SHP77 (cell line): ENCODE measurements around the gene RCAN2.

Experiments used
- DNase-seq, 2 experiments: peaks; one replicate each; lab custom pipeline; 2025; lab: John Stamatoyannopoulos, UW

Gene RCAN2

DNA sequence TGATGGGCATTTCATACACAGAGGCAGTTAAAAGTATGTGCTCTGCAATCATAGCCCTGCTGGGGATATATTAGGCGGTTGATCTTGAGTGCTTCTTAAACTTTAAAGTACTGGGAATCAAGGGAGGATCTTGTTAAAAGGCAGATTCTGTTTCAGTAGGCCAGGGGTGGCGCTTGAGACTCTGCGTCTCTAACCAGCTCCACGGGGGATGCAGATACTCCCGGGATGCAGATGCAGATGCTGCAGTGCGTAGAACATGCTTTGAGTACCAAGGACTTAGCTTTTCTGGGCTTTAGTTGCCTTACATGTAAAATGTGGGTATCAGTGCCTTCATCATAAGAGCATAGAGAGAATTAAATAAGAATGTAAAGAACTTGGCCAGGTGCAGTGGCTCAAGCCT, 276.0 kb downstream of the RCAN2 start:
- no peak for DNase-seq

DNA sequence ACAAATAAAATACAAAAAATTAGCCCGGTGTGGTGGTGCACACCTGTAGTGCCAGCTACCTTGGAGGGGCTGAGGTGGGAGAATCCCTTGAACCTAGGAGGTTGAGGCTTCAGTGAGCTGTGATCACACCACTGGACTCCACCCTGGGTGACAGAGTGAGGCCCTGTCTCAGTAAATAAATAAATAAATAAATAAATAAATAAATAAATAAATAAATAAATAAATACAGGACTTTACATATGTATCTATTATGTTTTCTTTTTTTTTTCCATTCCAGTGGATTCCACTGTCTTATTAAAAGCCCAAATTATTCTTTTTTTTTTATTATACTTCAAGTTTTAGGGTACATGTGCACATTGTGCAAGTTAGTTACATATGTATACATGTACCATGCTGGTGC, 279.3 kb downstream of the RCAN2 start:
- DNase-seq, result no peak

DNA sequence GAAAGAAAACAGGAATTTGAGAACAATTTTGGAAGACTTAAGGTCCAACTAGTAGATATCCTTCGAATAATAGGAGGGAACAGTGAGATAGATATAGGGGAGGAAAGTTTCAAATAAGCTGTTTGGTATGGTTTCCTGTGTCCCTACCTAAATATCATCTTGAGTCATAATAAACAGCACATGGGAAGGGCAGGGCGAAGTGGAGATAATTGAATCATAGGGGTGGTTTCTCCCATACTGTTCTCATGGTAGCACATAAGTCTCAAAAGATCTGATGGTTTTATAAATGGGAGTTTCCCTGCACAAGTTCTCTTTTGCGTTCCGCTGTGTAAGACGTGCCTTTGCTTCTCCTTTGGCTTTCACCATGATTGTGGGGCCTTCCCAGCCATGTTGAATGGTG, 281.0 kb downstream of the RCAN2 start:
- DNase-seq, result no peak

DNA sequence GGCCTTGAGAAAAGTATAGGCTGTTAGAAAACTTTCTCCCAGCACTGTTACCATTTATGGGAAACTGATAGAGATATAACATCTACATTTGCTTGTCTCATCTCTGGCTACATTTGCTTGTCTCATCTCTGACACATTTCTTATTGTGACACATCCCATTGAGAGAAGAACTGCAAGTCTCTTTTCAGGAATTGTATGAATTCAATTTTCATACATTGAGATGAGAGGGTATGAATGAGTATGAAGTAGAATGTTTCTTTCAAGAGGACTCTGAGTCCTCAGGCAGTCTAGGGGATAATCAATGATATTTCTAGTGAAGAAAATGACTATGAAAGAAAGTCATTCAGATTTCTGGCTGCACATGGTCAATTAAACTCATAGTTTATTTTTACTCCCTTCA, 282.9 kb downstream of the RCAN2 start:
- DNase-seq, result no peak

DNA sequence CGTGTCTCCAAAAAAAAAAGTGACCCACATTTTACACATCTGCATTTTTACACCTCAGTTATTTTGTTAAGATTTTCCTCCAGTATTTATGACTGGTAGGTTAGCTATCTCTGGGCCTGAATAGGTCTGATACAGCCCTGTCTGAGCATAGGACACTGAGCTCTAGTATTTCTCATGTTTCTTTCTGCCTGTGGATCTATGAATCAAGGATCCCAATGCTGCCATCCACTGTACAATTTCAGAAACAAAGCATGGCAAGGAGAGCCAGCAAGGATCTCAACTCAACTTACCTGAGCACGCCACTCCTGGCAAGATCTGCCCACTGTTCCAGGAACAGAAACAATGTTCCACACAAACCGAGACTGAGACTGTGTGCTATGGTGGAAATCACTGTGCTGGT, 284.1 kb downstream of the RCAN2 start:
- DNase-seq, result no peak

DNA sequence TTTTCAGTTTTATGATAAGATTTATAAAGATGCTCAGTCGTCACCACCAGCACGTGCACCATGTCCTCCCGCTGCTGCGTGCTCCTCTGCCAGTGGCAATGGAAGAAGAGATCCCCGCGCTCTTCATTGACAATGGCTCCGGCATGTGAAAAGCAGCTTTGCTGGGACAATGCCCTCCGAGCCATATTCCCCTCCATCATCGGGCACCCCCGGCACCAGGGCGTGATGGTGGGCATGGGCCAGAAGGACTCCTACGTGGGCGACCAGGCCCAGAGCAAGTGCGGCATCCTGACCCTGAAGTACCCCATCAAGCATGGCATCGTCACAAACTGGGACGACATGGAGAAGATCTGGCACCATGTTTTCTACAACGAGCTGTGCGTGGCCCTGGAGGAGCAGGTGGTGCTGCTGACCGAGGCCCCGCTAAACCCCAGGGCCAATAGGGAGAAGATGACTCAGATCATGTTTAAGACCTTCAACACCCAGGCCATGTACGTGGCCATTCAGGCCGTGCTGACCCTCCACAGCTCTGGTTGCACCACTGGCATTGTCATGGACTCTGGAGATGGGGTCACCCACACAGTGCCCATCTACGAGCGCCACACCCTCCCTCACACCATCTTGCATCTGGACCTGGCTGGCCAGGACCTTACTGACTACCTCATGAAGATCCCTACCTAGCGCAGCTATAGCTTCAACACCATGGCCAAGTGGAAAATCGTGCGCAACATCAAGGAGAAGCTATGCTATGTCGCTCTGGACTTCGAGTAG, 286.2 kb downstream of the RCAN2 start:
- DNase-seq, result no peak

DNA sequence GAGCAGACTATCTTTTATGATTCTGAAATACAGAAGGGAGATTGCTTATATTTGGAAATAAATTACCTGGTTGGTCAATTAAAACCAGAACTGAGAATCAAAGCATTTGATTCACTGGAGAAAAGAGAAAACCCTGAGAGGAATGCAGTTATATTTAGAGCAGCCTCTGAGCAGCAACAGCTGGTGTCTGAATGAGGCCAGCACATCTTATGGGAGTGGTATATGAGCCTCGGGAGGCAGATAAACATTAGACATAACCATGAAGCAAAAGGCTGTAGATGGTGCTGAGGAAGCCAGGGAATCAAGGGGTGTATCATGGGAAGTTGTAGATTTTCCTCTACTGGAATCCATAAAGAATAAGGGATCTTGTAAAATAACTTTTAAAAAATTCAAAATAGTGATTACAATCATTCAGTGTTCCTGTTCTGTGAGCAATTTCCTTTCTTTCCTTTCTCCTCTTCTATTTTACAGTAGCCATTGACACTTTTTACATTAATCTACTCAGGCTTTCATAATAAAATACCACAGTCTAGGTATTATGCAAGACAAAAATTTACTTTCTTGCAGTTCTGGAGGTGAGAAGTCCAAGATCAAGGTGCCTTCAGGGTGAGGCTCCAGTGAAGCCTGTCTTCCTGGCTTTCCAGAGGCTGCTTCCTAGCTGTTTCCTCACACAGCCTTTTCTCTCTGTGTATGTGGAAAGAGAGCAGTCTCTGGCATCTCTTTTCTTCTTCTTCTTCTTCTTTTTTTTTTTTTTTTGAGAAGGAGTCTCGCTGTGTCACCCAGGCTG, 287.7 kb downstream of the RCAN2 start:
- no peak for DNase-seq

DNA sequence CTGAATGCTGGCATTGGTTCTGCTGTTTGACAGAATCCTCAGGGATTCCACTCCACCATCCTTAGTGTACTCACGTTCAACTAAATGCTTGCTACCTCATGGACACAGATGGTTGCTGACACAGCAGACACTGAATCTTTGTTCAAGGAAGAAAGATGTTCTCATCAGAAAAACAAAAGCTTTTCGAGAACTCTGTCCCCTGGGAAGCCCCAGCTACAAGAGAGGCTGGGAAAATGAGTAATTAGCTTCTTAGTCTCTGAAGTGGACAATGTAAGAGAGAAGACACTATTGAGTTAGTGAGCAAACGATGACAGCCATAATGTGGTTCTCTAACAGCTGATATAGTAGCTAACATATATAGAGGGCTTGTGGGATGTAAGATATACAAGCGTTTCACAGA, 289.5 kb downstream of the RCAN2 start:
- DNase-seq, result no peak

DNA sequence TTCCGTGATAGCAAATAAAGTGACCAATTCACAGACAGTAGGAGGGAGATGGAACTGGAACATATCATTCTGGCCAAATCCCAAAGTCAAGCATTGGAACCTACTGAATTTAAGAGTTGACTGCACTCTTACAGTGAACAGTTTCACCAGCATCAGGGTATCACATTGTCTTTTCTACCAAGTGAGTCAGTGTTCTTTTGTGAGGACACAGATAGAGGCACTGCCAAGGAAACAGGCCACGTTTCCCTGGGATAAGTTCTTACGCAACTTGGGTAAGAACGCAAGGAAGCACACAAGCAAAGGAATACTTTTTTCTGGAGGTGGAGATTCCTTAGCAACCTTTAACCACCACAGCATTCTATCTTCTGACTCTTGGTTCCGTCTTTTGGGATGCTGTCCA, 291.9 kb downstream of the RCAN2 start:
- no peak for DNase-seq

DNA sequence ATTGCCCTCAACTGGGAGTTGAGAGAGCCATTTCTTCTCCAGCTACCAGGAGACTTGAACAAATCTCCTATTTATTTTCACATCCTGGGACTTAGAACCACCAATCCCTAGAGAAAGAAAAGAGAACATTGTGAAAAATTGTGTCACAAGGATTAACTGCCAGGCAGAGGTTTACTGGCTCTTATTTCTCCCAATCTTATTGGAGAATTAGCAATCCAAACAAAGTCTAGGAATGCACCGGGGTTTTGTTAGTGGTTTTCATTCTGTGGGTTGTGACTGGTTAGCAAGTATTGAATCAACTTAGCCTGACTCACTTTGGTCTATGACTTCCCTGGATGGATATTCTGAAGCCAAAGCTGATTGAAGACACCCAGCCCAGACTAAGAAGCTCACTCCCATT, 299.3 kb downstream of the RCAN2 start:
- no peak for DNase-seq

DNA sequence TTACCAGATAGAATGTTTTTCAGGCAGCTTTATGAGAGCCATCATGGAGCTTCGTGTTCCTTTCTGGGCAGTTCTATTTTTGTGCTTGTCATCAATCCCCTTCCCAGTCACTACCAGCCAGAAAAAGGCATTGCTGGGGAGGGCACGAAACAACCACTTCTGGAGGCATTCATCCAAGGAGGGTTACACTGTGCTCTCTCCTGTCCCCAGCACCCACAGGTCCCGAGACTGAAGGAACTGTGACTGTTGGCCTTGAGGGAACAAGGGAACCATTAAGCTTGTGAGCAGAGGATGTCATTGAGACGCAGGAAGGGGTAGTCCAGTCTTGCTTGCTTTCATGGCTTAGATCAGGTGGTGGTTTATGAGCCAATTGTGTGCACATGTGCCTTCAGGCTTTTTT, 300.4 kb downstream of the RCAN2 start:
- DNase-seq, result no peak

DNA sequence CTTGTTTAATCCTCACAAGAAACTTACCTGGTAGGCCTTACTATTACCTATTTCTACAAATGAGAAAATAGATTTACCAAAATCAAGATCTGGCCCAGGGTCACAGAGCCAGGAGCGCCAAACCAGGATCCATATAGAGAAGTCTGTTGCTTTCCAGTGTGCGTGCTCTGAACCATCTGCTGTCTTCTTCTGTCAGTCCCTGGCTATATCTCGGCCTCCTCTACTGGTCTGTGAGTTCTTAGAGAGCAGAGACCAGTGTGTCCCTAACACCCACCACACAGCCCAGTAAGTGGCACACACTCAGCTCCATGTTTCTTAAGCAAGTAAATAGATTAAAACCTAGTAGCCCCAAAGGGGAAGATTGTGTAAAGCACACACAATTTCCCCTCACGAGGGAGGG, 301.5 kb downstream of the RCAN2 start:
- DNase-seq, result no peak

DNA sequence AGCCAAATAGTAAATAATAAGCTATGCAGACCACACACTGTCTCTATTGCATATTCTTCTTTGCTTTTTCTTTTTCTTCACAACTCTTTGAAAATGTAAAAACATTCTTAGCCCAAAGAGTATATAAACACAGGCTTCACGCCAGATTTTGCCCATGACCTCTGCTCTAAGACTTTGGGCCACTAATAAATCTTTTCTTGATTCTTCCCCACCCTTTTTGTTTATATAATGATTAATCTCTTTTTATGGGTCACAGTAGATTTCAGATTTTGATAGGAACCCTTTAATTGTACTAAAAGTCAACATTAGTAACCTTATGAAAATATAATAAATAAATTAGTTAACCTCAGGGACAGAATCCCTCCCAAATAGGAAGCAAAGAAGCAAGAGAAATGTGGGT, 304.7 kb downstream of the RCAN2 start:
- no peak for DNase-seq

DNA sequence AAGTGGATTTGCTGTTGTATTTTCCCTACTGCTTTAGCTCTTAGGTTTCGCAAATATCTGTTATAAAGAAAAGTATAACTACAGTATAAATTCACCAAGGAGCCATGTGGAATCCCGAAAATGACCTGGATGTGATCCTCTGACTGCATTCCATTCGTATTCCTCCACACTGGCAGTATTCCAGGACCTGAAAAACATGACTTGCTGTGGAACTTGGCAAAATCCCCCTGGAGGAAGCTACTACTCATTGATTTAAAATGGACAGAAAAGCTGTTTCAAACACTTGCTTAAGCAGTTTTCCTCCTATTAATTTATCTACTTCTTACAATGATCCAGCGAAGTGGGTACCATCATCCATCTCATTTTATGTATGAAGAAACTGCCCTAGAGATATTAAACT, 307.1 kb downstream of the RCAN2 start:
- DNase-seq, result no peak

DNA sequence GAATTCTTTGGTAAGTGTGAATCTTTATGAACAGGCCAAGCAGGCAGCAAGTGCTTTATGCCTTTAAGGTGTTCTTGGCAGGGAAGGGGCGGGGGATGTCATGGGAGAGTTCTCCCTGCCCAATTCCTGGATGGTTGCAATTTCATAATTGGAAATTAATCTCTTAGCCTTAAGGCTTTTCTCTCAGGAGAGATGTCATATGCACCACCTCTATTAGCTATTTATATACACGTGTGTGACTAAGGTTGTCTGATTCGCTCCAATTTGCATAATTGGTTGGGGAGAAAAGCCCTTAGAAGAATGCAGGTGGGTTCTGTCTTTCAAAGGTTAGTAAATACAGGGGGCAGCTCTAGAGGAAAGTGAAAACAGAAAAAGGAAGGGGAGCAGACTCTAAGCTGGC, 315.3 kb downstream of the RCAN2 start:
- no peak for DNase-seq

DNA sequence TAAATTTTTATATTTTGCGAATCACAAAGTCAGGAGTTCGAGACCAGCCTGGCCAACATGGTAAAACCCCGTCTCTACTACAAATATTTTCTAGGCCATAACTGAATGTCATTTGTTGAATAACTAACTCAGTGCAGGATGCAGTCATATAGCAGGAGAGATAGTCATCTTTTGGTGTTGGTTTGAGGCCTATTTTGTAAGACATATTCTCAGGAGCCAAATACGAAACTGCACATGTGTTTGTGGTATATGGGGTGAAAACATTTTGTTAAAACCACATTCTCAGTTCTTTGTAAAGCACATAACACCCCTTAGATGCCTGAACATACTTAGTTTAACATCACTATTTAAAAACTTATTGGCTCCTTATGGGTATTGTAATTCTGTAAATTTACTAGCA, 315.8 kb downstream of the RCAN2 start:
- no peak for DNase-seq

DNA sequence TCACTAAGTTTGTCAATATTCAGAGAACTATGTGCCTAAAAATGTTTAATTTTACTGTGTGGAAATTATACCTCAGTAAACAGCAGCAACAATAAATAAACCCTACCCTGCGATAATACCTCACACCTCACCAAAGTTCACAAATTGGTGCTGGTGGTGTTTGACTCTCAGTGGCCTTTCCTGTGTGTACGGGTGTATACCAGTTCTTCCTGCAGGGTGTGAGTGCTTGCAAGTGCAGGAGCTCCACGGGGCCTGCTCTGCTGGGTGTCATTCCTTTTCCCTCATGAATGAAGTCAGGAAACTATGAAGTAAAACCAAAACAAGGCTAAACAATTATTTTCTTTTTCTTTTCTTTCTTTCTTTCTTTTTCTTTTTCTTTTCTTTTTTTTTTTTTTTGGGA, 316.3 kb downstream of the RCAN2 start:
- no peak for DNase-seq

DNA sequence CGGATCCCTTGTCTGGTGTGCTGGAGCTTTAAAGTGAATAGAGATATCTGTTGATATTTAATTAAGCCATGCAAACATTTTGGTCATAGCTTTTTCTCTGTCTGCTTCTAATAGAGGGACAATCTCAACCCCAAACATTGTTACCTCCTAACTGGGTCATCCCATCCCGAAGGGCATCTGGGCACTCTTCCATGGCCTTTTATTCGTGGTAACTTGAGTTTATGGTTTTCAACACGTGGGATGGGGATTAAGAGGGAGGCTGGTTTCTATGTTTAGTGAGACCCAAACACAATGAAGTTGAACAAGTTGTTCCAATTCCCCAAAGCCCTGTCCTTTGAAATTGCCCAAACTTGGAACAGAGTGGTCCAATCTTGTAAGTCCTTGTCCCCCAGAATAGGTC, 319.1 kb downstream of the RCAN2 start:
- DNase-seq, result no peak
